IPS-18a (cell line): ENCODE measurements around the gene MAP3K12.

Source experiments
- H3K27ac ChIP-seq: one replicate; pipeline ENCODE4 v1.5.1; 2013; ENCODE audit warnings: low read length
- H3K27me3 ChIP-seq: one replicate; pipeline ENCODE4 v1.6.1; 2013; ENCODE audit warnings: mild to moderate bottlenecking, low read length; ENCODE audit not compliant: control insufficient read depth, insufficient read depth
- H3K36me3 ChIP-seq: one replicate; pipeline ENCODE4 v1.6.1; 2013; ENCODE audit warnings: low read depth, low read length; ENCODE audit not compliant: control insufficient read depth
- H3K4me1 ChIP-seq: one replicate; pipeline ENCODE4 v1.6.1; 2013; ENCODE audit warnings: low read depth, low read length; ENCODE audit not compliant: control insufficient read depth
- H3K4me3 ChIP-seq: one replicate; pipeline ENCODE4 v1.5.1; 2013; ENCODE audit warnings: low read length
- H3K9ac ChIP-seq: one replicate; pipeline ENCODE4 v1.6.1; 2013; ENCODE audit warnings: mild to moderate bottlenecking, low read length, moderate library complexity
- H3K9me3 ChIP-seq: one replicate; pipeline ENCODE4 v1.6.1; 2013; ENCODE audit warnings: low read depth, low read length; ENCODE audit not compliant: control insufficient read depth

Gene MAP3K12

DNA sequence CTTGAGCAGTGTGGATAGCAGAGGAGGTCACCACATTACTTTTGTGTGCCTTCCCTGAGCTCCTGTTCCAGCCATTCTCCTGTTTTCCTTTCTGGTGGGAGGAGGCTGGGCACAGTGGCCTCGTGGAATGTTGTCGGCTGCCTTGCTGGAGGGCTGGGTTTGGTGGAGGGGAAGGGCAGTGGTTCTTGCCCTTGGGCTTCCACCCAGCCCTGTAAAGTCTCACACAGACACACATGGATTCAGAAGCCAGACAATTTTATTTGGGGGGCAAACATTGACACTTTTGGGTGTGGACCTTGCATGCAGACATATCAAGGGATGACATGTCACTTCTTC lies 7.2 kb upstream of the MAP3K12 start:
- Histone ChIP-seq H3K4me1 (peaks cover 6% of the 10 kb centered on the region), H3K4me3 (no peak overlapping the region), H3K27ac (no peak overlapping the region), H3K9me3 (no peaks in the 10 kb centered on the region), H3K36me3 (peaks cover 24% of the 10 kb centered on the region), H3K9ac (no peak overlapping the region), H3K27me3 (no peaks in the 10 kb centered on the region)

DNA sequence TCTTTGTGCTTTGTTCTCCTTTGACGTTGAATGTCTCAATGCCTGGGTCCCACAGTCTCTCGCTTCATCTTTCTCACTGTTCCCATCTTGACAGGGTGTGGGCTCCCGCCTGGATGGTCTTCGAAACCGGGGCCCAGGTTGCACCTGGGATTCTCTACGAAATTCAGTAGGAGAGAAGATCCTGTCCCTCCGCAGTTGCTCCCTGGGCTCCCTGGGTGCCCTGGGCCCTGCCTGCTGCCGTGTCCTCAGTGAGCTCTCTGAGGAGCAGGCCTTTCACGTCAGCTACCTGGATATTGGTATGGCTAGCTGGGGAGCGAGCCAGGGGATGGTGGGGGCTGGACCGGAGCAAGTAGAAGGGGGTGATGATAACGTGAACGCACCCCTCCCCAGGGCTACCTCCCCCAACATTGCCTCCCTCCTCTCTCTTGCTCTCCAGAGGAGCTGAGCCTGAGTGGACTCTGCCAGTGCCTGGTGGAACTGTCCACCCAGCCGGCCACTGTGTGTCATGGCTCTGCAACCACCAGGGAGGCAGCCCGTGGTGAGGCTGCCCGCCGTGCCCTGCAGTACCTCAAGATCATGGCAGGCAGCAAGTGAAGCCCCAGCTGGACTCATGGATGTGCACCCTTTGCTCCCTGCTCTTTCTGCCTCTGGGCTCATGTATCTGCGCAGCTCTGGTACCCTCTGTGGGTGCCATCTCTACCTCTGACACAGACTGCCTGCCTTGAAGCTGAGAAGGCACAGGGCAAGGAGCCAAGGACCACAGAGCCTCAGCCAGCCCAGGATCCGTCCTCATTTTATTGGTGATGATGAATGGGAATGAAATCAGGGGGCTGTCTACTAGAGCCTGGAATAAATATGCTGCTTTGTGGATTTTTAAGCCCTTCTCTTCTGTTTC lies 6.5 kb upstream of the MAP3K12 start:
- Histone ChIP-seq H3K36me3 (peaks cover 24% of the 10 kb centered on the region), H3K27me3 (no peaks in the 10 kb centered on the region), H3K9me3 (no peaks in the 10 kb centered on the region), H3K9ac (no peak overlapping the region), H3K4me3 (no peak overlapping the region), H3K27ac (no peak overlapping the region), H3K4me1 (peaks cover 6% of the 10 kb centered on the region)

- Histone ChIP-seq H3K36me3 (peaks cover 24% of the 10 kb centered on the region), H3K4me3 (no peak overlapping the region), H3K27me3 (no peaks in the 10 kb centered on the region), H3K4me1 (peaks cover 10% of the 10 kb centered on the region), H3K27ac (no peak overlapping the region), H3K9ac (no peak overlapping the region), H3K9me3 (no peaks in the 10 kb centered on the region)
These were observed 5.8 kb upstream of the MAP3K12 start for GRCh38 chr12:53505086-53505485.

DNA sequence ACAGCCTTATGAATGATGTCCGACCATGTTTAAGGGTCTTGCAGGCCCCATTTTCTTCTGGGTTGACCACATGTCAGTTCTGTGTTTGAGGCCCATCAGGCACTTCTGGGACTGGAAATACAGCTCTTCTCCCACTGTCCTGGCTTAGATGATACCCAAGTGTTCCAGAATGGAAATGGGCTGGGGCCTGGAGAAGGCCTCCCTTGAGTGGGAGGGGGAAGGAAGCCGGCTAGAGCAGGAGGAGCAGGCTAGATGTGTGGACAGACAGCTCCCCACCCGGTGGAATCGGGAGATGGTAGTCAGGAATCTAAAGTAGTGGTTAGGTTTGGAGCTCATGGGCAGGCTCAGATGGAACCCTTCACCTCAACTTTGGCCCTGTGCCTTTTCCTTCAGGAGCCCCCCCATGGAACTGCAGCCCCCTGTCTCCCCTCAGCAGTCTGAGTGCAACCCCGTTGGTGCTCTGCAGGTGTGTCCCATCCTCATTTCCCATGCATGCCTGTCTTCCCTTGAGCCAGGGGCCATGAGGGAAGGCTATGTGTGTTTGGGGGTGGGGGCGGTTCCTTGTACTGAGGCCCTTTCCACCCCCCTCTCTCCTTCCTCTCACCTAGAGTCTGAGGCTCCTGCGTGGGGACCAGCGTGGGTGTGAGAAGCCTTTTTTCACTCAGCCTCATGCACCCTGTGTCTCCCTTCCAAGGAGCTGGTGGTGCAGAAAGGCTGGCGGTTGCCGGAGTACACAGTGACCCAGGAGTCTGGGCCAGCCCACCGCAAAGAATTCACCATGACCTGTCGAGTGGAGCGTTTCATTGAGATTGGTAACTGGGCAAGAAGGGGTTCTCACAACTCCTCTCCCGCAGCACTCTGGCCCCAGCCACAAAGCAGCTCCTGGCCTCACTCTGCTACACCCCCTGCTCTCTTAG lies 5.0 kb upstream of the MAP3K12 start:
- Histone ChIP-seq H3K9ac (no peak overlapping the region), H3K4me3 (no peak overlapping the region), H3K9me3 (no peaks in the 10 kb centered on the region), H3K4me1 (peaks cover 13% of the 10 kb centered on the region), H3K27me3 (no peaks in the 10 kb centered on the region), H3K27ac (no peak overlapping the region), H3K36me3 (peaks cover 24% of the 10 kb centered on the region)

GRCh38 chr12:53502983-53503728 lies 3.9 kb upstream of the MAP3K12 start:
- H3K4me1 ChIP-seq: peaks cover 18% of the 10 kb centered on the region
- no peaks in the 10 kb centered on the region for H3K27me3 ChIP-seq
- no peaks in the 10 kb centered on the region for H3K9me3 ChIP-seq
- no peak overlapping the region for H3K4me3 ChIP-seq
- H3K36me3 ChIP-seq: peaks cover 24% of the 10 kb centered on the region
- no peak overlapping the region for H3K9ac ChIP-seq
- no peak overlapping the region for H3K27ac ChIP-seq

- no peak overlapping the region for H3K9ac ChIP-seq
- H3K4me3 ChIP-seq: peak overlapping the region; percentile 85
- H3K9me3 ChIP-seq: no peaks in the 10 kb centered on the region
- H3K27me3 ChIP-seq: no peaks in the 10 kb centered on the region
- H3K36me3 ChIP-seq: peaks cover 24% of the 10 kb centered on the region
- H3K27ac ChIP-seq: no peak overlapping the region
- H3K4me1 ChIP-seq: peaks cover 26% of the 10 kb centered on the region
These were observed 3.1 kb upstream of the MAP3K12 start for GRCh38 chr12:53502331-53502730.

- Histone ChIP-seq H3K9me3 (no peaks in the 10 kb centered on the region), H3K27me3 (no peaks in the 10 kb centered on the region), H3K4me1 (peaks cover 29% of the 10 kb centered on the region), H3K36me3 (peaks cover 22% of the 10 kb centered on the region), H3K27ac (peak overlapping the region; percentile 91), H3K4me3 (peak overlapping the region; percentile 85), H3K9ac (peak overlapping the region; percentile 86)
These were observed 2.4 kb upstream of the MAP3K12 start for GRCh38 chr12:53501615-53502181.

- peaks cover 36% of the 10 kb centered on the region for H3K4me1 ChIP-seq
These were observed 1.7 kb upstream of the MAP3K12 start, which contains the start of gene TARBP2 for GRCh38 chr12:53500776-53501614. TARBP2 (plus strand) TSS chr12:53501283; CDS start chr12:53501409, 126 bp downstream.

DNA sequence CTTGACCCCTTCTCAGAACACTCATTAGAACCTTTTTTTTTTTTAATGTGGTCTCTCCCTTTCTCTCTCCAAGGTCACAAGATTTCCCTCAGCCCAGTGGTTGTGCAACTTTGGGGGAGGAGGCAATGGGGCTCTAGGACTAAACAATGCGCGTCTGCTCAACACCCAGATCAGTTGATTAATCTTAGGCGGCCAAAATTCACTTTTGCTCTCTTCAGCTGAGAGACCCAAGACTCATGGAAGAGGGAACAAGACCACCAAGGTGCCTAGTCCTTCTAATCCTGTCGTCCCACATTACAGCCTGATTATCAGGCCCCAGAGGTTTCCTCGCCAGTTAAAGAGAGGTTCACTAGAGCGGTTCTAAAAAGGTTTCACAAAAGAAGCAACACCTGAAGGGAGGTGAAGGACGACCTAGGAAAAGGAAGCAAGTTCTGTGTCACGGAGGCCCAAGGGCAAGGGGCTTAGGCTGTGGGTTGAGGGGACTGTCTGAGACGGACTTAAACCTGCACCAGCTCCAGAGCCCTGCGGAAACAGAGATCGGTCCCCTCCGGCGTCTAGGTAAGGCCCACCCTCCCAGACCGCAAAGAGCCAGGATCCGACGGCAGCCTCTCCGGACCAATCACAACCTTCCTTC lies 1.0 kb upstream of the MAP3K12 start:
- Histone ChIP-seq H3K4me3 (peak overlapping the region; percentile 85), H3K27ac (peak overlapping the region; percentile 86), H3K4me1 (peaks cover 40% of the 10 kb centered on the region), H3K36me3 (peaks cover 11% of the 10 kb centered on the region), H3K9me3 (no peaks in the 10 kb centered on the region), H3K27me3 (no peaks in the 10 kb centered on the region), H3K9ac (peak overlapping the region; percentile 86)

More at GRCh38 chr12:53500776-53501614, 1.7 kb upstream of the MAP3K12 start, which contains the start of gene TARBP2:
- Histone ChIP-seq H3K9me3 (no peaks in the 10 kb centered on the region), H3K4me3 (peak within 1 kb of the TSS; percentile 85), H3K27me3 (no peaks in the 10 kb centered on the region), H3K27ac (peak within 1 kb of the TSS; percentile 91), H3K9ac (peak within 1 kb of the TSS; percentile 86), H3K36me3 (peaks cover 15% of the 10 kb centered on the region)

DNA sequence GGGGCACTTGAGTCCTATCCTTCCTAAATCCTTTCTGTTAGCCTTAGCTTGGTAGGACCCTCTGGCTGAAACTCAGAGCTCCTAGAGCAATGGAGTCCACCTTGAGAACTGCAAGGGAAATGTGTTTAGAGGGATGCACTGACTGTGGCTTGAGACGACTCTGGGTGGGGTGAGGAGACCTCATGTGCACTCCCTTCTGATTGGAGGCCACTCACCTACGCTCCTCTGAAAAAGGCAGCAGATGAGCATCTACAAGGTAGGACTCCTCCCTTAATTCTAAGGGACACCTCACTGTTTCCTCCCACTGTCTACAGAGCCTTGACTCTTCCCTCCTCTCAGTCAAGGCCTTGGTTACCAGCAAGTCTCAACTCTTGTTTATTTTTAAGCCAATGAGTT lies 1.0 kb downstream of the MAP3K12 start:
- peak overlapping the region; percentile 85 for H3K4me3 ChIP-seq
- peaks cover 50% of the 10 kb centered on the region for H3K4me1 ChIP-seq
- no peak overlapping the region for H3K9ac ChIP-seq

More for the DNA sequence above, 1.0 kb downstream of the MAP3K12 start:
- Histone ChIP-seq H3K36me3 (no peaks in the 10 kb centered on the region), H3K27me3 (no peaks in the 10 kb centered on the region), H3K27ac (no peak overlapping the region), H3K9me3 (no peaks in the 10 kb centered on the region)
